ENCODE measurements around the gene SCUBE3.

DNA sequence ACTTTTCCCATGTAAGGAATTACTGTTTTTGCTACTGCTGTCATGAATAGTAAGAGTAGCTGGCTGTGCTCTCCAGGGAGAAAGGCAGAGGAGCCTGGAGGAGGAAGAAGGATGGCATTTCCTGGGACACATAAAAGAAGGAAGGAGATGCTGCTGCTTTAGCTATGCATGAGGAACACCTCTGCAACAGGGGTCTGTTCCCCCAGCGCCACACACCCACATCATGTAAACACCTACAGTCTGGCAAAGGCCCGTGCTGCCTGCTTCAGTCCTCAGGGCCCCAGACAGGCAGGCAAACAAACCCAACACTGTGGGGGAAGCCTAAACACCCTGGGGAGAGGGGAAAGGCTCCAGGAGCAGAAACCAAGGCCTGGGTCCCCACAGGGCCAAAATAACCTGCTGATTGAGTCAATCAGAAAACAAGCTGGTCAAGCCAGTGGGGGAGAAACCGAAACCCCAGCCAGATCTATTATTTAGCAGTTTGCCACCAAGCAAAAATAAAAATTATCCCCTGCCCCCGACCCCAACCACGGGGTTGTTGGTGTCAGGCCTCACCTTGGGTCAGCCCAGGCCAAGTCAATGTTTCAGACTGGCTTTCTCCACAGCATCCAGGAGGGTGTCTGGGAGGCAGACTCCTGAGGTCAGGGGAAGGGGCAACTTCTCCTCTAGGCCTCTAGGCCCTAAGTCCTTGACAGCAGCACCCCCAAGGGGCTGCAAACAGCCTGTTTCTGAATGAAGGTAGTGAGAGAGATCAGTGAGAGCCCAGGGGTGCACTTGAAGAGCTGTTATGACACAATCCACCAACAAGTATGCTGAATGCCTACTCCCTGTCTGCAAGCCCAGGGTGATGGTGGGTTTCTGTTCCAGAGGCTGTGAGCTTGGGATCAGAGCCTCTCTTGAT, 34.6 kb upstream of the SCUBE3 start:
- TF ChIP-seq, protein P1, sequence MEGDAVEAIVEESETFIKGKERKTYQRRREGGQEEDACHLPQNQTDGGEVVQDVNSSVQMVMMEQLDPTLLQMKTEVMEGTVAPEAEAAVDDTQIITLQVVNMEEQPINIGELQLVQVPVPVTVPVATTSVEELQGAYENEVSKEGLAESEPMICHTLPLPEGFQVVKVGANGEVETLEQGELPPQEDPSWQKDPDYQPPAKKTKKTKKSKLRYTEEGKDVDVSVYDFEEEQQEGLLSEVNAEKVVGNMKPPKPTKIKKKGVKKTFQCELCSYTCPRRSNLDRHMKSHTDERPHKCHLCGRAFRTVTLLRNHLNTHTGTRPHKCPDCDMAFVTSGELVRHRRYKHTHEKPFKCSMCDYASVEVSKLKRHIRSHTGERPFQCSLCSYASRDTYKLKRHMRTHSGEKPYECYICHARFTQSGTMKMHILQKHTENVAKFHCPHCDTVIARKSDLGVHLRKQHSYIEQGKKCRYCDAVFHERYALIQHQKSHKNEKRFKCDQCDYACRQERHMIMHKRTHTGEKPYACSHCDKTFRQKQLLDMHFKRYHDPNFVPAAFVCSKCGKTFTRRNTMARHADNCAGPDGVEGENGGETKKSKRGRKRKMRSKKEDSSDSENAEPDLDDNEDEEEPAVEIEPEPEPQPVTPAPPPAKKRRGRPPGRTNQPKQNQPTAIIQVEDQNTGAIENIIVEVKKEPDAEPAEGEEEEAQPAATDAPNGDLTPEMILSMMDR (conservative IDR thresholded peaks at IDR 0.05; ENCODE audit: low read length) = 0 out of 2 replicates have a peak, but pooled peaks have one; percentile 28
- no peak for TF ChIP-seq EZH2phosphoT487 (IDR thresholded peaks at IDR 0.05; ENCODE audit: borderline replicate concordance)
